NCI-H2227 treated with DMSO at 0.1 percent for 48 hours (cell line): ENCODE measurements around the gene PPOX.

Experiments used
- DNase-seq: peaks from one replicate; lab custom pipeline; 2025; lab: John Stamatoyannopoulos, UW

The PPOX gene

DNA sequence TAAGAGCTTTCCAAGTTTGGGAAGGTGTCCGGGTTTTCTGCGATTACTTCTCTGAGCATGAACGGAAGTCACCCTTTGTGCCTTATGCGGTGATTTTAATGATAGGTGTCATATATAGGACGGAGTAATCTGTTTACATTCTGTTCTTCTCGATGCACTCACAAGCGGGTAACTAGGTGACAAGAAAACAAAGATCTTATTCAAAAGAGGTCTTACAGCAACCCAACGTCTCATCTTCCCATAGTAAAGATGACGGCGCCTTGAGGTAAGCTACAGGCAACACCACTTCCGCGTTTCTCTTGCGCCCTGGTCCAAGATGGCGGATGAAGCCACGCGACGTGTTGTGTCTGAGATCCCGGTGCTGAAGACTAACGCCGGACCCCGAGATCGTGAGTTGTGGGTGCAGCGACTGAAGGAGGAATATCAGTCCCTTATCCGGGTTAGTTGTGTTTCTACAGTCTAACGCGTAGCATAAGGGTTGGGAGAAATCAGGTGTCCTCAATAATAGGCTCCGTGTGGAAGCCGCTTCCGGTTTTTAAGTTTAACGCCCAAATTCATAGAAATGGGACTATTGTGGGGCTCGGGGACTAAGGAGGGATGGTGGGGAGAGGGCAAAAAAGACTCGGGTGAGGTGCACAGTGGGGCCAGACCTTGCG lies 12.4 kb upstream of the PPOX start, which contains the start of gene UFC1:
UFC1 (plus strand) TSS at position 297 of the 656 bp plus-strand sequence; CDS start at position 317, 20 bp downstream.
- peak; percentile 93 for DNase-seq

DNA sequence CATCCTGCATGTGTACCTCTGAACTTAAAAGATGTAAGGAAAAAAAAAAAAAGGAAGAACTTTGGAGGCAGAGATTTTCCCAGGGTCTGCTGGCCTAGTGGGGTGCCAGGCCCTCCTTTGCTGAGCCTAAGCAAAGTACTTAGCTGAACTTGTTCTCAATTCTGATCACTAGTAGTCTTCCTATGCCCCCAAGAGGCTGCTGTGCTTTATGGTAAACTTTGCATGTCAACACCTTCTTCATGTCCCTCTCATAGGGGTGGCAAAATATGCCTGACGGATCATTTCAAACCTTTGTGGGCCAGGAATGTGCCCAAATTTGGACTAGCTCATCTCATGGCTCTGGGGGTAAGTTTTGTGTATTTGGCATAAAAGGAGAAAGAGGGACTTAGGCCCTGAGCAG lies 8.4 kb upstream of the PPOX start:
- no peak for DNase-seq

DNA sequence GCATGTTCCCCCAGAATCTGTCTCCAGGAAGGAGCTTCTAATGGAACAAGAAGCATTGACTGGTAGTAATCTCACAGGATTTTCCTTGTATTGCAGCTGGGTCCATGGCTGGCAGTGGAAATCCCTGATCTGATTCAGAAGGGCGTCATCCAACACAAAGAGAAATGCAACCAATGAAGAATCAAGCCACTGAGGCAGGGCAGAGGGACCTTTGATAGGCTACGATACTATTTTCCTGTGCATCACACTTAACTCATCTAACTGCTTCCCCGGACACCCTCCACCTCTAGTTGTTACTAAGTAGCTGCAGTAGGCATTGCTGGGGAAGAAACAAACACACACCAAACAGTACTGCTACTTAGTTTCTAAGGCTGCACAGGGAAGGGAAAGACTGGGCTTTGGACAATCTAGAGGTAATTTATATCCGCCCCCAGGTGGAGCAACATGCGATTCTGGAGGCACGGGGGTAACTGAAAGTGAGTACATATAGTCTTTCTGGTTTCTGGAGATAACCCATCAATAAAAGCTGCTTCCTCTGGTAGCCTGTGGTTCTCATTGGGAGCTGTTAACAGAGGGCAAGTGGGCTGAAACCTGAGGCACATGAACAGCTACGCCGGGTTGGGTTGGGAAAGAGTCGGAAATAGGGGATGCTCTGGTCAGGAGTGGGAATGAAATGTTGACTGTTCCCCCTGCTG lies 7.8 kb upstream of the PPOX start:
- DNase-seq = no peak

DNA sequence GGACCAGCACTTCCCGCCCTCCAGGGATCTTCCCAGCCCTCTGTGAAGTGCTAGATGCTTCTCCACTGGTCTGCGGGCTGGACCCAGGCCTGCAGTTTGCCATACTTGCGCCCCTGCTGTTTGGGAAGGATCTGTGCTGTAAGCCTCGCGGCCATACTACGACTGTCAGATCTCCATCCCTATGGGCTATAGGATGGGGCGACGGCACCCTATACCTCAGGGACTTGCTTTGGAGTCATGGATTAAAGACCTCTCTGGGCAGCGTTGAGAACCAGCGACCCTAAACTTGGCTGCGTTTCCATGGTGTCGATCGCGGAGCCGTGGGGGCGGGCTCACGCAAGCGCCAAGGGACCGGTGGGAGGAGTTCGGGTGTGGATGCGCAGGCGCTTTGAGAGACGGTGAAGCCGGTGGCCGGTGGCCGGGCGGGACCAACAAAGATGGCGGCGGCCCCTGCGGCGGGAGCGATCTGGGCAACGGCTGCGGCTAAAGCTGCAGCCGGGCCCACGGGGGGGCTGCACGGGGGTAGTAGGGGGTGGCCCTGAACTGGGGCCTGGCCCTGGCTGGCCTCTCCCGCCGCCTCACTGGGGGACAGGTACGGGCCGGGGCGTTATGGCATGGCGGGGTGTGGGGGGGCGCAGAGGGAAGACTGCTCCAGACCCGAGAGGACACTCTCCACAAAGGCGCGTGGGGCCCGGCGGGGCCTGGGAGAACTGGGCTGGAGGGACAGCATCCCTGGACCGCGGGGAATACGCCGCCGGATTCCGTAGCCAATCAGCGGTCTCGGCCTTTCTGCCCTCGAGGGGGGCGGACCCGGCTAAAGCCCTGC lies 6.9 kb upstream of the PPOX start, which contains the start of gene USP21:
USP21 (plus strand) TSS at position 414 of the 826 bp plus-strand sequence. CDS start 1,141 bp downstream, outside the sequence.
- peak; percentile 96 for DNase-seq

DNA sequence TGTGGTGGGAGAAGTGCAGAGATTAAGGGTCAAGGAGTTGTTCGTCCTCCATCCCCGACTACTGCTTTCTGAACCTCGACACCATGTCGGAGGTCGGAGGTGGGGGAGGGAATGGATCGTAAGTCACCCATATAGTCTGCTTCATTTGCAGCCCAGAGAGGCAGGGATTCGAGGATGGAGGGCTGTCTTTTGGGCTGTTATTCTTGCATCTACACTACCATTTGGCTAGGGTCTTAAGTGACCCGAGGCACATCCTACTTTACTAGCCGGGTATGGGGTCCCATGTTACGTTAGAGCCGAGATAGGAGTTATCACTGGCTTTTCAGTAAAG lies 6.3 kb upstream of the PPOX start:
- no peak for DNase-seq

DNA sequence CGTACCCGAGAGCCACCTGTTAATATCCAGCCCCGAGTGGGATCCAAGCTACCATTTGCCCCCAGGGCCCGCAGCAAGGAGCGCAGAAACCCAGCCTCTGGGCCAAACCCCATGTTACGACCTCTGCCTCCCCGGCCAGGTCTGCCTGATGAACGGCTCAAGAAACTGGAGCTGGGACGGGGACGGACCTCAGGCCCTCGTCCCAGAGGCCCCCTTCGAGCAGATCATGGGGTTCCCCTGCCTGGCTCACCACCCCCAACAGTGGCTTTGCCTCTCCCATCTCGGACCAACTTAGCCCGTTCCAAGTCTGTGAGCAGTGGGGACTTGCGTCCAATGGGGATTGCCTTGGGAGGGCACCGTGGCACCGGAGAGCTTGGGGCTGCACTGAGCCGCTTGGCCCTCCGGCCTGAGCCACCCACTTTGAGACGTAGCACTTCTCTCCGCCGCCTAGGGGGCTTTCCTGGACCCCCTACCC lies 5.5 kb upstream of the PPOX start:
- no peak for DNase-seq

DNA sequence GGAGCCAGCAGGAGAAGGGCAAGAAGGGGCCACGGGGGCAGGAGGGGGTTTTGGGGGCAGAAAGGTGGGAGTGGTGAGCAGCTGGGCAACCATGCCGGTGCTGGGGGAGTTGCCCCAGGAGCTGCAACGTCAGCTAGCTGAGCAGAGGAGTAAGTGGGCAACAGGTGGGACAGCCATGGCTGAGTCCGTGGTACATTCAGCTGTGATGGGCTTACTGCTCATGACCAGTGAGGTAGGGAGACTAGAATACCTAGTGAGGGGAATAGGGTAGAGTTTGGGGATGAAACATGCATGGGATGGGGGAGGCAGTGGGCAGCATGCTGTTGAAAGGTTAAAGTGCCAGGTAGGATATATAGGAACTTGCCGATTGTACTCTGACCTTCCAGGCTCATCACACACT lies 4.6 kb upstream of the PPOX start:
- DNase-seq = no peak

DNA sequence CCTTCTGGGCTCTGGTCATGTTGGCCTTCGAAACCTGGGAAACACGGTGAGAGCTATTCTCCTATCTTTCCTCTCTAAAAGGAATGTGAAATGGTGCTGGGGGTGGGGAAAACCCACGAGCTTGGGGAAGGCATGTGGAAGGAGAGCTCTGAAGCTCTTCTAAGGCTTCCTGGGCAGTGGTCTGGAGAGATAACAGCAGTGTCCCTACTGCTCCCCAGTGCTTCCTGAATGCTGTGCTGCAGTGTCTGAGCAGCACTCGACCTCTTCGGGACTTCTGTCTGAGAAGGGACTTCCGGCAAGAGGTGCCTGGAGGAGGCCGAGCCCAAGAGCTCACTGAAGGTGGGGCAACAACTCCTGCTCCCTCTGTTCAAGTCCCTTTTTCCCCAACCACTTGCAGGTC lies 4.2 kb upstream of the PPOX start:
- DNase-seq = no peak

DNA sequence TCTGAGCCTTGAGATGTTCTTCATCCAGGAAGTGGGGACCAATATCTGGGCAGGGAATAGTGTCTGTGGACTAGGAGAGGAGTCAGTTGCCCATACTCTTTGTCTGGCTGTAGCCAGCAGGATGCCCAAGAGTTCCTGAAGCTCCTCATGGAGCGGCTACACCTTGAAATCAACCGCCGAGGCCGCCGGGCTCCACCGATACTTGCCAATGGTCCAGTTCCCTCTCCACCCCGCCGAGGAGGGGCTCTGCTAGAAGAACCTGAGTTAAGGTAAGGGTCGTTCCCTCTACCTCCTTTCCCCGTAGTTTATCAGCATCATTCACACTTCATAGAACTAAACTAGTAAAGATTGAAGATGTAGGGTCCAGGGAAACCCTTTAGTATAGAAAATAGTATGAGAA lies 3.4 kb upstream of the PPOX start:
- no peak for DNase-seq

DNA sequence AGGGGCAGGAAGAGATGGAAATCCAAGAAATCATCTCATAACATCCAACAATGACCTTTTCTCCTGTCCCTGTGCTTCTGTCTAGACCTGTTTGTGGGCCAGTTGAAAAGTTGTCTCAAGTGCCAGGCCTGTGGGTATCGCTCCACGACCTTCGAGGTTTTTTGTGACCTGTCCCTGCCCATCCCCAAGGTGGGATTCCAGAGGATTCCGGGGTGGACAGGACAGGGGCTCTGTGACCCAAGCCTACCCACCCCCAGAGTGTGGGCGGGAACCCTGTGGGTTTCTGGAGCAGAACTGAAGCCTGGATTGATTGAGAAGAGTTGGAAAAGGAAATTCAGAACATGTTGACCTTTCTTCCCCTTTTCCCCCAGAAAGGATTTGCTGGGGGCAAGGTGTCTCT lies 2.4 kb upstream of the PPOX start:
- DNase-seq = no peak

DNA sequence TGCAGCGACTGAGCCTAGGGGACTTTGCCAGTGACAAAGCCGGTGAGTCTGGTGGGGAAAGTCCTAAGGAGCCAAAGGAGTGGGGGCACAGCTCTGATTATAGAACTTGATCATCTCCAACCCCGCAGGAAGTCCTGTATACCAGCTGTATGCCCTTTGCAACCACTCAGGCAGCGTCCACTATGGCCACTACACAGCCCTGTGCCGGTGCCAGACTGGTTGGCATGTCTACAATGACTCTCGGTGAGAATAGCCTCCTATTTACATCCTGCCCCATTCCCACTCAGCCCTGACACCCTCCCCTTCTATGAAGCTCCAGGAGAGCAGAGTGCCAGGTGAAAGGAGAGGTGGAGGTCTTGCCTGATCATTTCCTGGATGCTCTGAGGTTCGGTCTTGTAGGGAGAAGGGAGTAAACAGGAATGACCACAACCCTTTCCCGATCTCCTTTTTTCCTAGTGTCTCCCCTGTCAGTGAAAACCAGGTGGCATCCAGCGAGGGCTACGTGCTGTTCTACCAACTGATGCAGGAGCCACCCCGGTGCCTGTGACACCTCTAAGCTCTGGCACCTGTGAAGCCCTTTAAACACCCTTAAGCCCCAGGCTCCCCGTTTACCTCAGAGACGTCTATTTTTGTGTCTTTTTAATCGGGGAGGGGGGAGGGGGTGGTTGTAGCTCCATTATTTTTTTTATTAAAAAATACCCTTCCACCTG lies 1.2 kb upstream of the PPOX start:
- no peak for DNase-seq

DNA sequence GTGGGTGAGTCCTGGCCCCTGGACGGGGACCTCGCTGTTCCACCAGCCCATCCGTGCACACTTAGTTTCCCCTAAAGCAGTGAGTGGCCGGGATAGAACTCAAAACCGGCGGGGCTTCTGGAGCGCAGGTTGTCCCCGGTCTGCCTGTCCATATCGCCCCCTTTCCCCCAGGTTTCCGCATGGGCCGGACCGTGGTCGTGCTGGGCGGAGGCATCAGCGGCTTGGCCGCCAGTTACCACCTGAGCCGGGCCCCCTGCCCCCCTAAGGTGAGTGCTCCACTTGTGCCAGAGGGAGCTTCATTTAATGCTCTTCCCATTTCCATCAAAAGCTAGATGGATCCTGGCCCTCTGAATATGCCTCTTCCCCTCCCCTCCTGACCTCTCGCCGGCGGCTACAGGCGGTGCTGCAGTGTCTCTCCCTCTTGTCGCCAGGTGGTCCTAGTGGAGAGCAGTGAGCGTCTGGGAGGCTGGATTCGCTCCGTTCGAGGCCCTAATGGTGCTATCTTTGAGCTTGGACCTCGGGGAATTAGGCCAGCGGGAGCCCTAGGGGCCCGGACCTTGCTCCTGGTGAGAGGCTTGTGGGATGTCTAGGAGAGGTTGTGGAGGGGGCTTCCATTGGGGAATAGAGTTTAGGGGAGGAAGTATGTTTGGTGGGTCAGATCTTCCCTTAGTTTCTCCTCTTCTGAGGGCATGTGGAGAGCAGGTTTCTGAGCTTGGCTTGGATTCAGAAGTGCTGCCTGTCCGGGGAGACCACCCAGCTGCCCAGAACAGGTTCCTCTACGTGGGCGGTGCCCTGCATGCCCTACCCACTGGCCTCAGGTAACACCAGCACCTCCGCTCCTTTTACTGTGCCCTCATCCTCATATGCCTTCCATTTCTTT lies 683 bp downstream of the PPOX start:
- peak; percentile 18 for DNase-seq

DNA sequence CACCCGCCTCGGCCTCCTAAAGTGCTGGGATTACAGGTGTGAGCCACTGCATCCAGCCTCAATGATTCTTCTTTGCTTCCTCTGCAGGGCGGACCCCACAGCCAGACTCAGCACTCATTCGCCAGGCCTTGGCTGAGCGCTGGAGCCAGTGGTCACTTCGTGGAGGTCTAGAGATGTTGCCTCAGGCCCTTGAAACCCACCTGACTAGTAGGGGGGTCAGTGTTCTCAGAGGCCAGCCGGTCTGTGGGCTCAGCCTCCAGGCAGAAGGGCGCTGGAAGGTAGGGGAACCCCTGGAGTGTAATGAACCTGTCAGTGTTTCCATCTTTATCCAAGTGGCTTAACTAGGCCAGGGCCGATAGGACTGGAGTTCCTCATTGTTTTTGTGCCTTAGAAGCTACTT lies 2.7 kb downstream of the PPOX start:
- no peak for DNase-seq

DNA sequence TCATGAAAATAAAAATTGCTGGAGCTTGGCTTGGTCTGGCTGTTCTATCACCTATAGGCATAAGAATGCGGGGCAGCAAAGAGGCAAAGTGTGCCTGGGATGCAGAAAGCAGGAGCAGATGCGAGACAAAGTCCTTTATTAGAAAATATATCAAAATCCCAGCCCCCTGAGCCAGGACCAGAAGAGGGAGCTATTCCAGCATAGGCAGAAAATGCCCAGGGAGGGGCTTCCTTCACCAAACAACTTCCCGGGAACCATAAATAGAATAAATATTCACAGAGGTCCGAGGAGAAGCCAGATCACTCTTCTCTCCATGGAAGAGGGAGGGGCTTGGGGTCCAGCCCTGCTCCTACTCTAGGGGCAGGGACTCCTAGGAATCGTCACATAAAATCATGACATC lies 5.0 kb downstream of the PPOX start:
- DNase-seq = no peak

DNA sequence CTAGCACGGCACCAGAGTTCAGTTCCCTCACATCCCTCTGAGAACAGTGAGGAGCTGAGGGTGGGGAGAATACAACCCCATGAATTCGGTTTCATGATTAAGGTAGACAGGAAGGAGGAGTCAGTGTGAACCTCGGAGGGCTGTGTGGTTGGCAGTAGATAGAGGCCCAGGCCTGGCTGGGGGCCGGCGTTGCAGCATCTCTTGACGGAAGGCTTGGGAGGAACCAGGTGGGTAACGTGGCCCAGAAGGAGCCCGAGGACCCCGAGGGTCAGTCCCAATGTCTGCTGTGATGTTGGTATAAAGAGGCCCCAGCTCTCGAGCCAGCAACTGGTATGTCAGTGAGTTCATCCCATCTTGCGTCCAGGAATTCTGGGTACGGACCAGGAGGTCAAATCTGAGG lies 5.5 kb downstream of the PPOX start:
- DNase-seq = no peak

DNA sequence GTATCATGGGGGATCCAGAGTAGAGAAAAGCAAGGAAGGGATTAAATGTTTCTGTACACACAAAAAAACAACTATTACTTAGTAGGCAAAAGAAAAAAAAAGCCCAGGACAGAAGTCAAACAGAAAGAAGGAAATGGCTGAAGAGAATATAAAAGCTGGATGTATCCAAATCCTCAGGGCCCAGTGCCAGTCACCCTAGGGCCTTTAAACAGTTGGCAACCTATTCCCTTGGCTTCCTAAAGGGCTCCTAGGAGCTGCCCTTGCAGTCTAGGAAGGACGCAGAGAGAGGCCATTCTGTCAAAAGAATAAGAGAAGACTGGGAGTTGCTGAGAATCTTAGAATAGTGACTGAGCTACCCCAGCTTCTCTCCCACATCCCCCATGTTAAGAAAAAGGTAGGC lies 6.1 kb downstream of the PPOX start:
- DNase-seq = no peak

DNA sequence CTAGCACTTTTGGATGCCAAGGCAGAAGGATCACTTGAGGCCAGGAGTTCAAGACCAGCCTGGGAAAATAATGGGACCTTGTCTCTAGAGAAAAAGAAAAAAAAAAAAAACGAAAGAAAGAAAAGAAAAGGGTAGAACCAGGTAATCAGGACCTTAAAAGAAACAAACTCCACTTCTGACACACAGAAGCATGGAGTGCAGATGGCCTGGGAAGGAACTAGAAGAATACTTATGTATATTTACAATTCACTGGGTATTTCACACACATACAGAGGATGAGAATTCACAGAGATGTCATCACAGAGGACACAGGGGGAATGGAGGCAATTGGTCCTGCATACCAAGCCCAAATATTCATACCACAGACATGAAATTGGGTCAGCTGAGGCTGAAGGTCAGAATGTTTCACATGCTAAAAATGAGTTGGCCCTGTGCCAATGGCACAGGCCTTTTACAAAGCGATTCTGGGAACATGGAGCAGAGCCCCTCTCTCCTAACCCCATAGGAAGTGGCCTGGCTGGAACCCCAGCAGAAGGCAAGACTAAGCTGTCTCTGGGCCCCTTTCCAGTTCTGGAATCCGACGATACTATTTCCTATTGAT lies 6.7 kb downstream of the PPOX start:
- no peak for DNase-seq

DNA sequence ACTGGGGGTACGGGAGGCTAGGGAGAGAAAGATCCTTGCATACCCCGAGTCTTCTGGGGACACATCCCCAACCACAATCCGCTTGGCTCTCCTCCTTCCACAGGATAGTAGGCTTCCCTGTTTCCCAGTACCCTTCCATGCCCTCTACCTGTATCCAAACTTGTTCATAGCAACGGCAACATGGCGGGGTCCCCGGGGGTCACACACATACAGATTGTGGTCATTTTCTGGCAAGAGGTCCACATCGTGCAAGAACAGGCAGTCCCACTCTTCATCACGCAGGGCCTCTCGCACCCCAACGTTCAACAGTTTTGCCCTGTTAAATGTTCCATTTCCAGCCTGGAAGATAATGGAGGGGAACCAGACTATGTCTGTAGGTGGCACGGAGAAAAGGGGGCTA lies 7.5 kb downstream of the PPOX start:
- DNase-seq = no peak

DNA sequence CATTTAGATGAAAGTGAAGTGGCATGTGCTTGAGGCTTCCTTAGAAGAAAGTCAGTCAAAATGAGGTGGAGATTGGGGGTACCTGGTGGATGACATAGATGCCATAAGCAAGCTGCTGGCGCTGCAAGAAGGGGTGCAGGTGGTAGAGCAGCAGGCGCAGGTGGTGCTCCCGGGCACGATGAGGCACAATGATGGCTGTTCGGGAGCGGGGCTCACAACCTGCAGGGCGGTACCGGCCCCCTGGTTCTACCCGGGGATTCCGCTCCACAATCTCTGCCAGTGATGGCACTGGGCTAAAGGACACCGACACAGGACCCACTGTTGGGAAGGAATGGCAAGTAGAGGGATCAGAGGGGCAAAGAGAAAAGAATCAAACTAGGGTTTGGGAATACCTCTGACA lies 8.7 kb downstream of the PPOX start:
- no peak for DNase-seq

DNA sequence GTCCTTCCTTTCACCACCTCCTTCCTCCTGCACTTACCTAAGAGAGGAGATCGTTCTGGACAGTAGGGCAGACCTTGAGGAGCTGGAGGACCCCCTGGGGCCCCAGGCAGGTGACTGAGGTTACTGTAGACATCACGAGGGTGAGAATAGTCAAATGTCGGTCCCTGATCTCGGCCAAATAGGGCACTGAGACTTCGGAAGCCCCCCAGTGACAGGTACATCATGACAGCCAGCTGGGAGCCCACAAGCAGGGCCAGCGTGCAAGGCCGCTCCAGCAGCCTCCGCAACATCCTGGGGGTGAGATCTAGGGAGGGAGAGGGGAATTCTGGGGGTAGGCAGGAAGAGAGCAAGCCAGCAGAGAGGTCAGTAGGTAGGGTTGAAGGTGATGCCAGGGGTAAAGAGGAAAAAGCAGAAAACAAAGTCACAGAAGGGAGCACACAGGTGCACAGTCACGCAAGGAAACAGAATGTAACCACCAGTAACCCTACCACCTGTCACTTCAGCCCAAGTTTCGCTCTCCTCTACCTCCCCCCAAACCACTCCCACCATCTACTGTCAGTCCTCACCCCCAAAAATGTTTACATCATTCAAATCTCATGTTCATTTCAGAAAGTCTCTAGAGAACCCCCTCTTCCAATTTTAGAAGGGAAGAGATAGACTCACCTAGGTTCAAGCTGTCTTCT lies 9.7 kb downstream of the PPOX start:
- no peak for DNase-seq
